ENCODE results near the gene SHOC1.
A peak's percentile ranks its signal among the peaks of the same experiment; 100 is the strongest.

Gene SHOC1

GRCh38 chr9:111783857-111784256 lies 10.9 kb downstream of the SHOC1 start:
- Mint-ChIP-seq H3K27ac (no peak overlapping the region), H3K4me3 (no peak overlapping the region), H3K27me3 (no peaks in the 10 kb centered on the region), H3K9me3 (peaks cover 2% of the 10 kb centered on the region), H3K4me1 (no peaks in the 10 kb centered on the region), H3K36me3 (peaks cover 11% of the 10 kb centered on the region)
- ATAC-seq = no peak

DNA sequence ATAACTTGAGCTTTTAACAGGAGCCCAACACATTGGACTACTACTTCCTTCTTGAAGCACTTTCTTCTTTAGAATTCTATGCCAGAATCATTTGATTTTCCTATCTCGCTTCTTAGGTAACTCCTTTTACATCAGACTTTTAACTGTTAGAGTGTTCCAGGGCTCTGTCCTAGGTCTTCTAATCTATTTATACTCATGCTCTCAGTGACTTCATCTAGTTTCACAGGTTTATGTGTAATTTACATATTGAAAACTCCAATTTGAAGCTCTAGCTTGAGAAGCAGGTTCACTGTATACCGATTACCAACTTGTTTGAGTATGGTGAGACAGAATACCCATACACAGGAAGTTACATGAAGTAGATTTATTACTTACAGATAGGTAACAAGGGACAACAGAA lies 11.3 kb downstream of the SHOC1 start:
- Mint-ChIP-seq H3K9me3 (peaks cover 2% of the 10 kb centered on the region), H3K4me3 (no peak overlapping the region), H3K4me1 (no peaks in the 10 kb centered on the region), H3K27ac (no peak overlapping the region), H3K36me3 (peaks cover 11% of the 10 kb centered on the region), H3K27me3 (no peaks in the 10 kb centered on the region)
- no peak for ATAC-seq

DNA sequence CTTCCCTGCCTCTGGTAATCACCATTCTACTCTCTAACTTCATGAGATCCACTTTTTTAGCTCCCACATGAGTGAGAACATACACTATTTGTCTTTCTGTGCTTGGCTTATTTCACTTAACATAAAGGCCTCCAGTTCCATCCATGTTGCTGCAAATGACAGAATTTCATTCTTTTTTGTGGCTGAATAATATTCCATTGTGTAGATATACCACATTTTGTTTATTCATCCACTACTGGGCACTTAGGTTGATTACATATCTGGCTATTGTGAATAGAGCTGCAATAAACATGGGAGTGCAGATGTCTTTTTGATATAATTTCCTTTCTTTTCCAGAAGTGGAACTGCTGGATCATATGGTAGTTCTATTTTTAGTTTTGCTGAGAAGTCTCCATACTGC lies 28.7 kb downstream of the SHOC1 start:
- Mint-ChIP-seq H3K27me3 (no peaks in the 10 kb centered on the region), H3K9me3 (peaks cover 3% of the 10 kb centered on the region), H3K27ac (no peak overlapping the region), H3K4me1 (no peaks in the 10 kb centered on the region), H3K4me3 (no peak overlapping the region), H3K36me3 (peaks cover 14% of the 10 kb centered on the region)
- no peak for ATAC-seq

- no peak for ATAC-seq
- Mint-ChIP-seq H3K4me3 (no peak overlapping the region), H3K36me3 (peaks cover 8% of the 10 kb centered on the region), H3K9me3 (peaks cover 3% of the 10 kb centered on the region), H3K4me1 (peaks cover 8% of the 10 kb centered on the region), H3K27me3 (no peaks in the 10 kb centered on the region), H3K27ac (no peak overlapping the region)
Measured at GRCh38 chr9:111762556-111762955, 32.2 kb downstream of the SHOC1 start.

DNA sequence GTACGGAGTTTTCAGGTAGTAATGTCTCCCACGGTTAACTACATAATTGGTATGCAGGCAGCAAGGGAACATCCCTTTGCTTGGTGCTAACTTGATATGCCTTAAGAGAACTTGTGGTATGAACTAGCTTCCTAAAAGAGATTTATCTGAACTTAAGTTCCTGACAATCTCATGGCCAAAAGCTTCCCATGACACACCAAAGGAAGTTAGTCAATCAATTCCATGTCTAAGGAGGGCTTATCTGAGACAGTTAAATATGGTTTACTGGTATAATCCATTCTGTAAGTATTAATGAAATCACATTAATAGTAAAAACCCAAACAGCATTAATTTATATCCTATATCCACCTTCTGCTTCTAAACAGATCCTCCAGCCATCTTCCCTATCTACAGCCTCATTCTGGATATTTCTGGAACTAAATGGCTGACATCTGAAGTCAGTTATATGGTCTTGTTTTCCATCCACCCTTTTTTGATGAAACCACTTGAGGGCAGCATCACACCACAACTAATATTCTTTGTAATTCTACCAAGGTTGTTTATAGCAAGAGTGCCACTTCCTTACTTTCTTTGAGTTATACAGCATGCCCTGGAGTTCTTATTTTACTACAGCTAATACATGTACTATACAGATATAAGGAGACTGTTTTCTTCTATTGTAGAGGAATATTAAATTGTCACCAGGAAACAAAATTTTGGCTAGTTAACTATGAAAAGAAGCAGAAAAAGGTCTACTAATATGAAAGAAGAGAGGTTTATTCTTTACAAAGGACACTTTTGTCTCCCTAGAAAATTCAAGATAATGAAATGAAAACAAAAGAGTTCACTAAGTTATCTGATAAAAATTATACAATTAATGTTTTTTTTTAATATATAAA lies 34.7 kb downstream of the SHOC1 start:
- H3K36me3 Mint-ChIP-seq = no peaks in the 10 kb centered on the region
- no peaks in the 10 kb centered on the region for H3K27me3 Mint-ChIP-seq
- H3K4me3 Mint-ChIP-seq = no peak overlapping the region
- no peaks in the 10 kb centered on the region for H3K9me3 Mint-ChIP-seq
- peak; percentile 82 for ATAC-seq
- peaks cover 8% of the 10 kb centered on the region for H3K4me1 Mint-ChIP-seq
- H3K27ac Mint-ChIP-seq = peak overlapping the region; percentile 16

GRCh38 chr9:111754800-111755199 lies 39.9 kb downstream of the SHOC1 start:
- H3K36me3 Mint-ChIP-seq = peaks cover 31% of the 10 kb centered on the region
- H3K9me3 Mint-ChIP-seq = peaks cover 11% of the 10 kb centered on the region
- H3K27ac Mint-ChIP-seq = no peak overlapping the region
- H3K4me1 Mint-ChIP-seq = peaks cover 1% of the 10 kb centered on the region
- no peaks in the 10 kb centered on the region for H3K27me3 Mint-ChIP-seq
- no peak for ATAC-seq
- no peak overlapping the region for H3K4me3 Mint-ChIP-seq

DNA sequence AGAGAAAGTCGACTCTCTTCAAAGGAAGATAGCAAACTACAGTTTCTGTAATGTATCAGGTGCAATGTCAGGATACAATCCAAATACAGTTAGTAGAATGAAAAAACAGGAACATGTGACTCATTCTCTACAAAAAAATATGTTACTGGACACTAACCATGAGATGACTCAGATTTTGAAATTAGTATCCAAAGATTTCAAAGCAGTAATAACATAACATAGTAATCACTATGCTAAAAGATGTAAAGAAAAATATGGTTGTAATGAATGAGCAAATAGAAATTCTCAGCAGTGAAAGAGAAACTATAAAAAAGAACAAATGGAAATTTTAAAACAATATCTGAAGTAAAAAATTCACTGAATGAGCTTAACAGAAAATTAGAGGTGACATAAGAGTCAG lies 42.3 kb downstream of the SHOC1 start:
- peaks cover 19% of the 10 kb centered on the region for H3K9me3 Mint-ChIP-seq
- no peaks in the 10 kb centered on the region for H3K27me3 Mint-ChIP-seq
- peaks cover 6% of the 10 kb centered on the region for H3K4me1 Mint-ChIP-seq
- H3K27ac Mint-ChIP-seq = no peak overlapping the region
- H3K36me3 Mint-ChIP-seq = peaks cover 42% of the 10 kb centered on the region
- no peak overlapping the region for H3K4me3 Mint-ChIP-seq
- no peak for ATAC-seq

All from stimulated activated memory B cell treated with anti-CD40 and anti-IgM and Interleukin-4, amounts not matched to agents 10 μg/mL and 1 μg/mL and 100 μg/mL, for 72 hours (primary cell).